Activated CD8-positive, alpha-beta memory T cell treated with anti-CD3 and anti-CD28 coated beads for 1 hour (primary cell): Measurements from ENCODE around the gene TMEM185B.

Experiments used
- DNase-seq, 2 donors: peaks; one replicate each; pipeline ENCODE4 v3.0.0-alpha.2; 2020; ENCODE audit warnings: low read depth in 1 of 2; ENCODE audit errors: extremely low read depth in 1 of 2

Gene TMEM185B

DNA sequence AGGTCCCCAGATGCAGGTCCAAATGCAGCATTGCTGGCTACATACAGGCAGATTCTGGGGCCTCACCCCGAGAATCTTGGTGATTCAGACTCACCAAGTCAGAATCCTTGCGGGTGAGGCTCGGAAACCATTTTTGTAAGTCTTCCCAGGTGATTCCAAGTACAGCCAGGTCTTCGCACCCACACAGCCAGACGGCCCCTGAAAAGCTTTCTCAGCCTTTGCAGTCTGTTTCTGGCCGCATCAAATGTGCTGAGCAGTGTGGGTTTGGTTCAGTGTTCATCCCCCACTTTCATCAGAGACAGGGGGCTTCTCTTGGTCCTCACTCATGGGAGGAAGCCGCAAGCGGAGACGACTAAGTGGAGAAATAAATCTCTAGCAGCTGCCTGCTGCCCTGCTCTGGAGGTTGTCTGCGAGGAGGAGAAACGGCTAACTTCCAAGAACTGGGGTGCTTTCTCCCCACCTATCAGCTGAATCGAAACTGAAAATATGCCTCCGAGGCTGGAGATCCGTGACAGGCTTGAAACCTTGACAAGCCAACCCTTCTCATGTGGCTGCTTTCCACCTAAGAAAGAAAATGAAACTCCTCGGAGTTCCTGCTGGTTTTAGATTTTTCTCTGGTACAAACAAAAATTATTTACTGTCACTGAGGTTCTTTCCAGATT lies 8.9 kb upstream of the TMEM185B start:
- no peak for DNase-seq

GRCh38 chr2:120231564-120231973 lies 8.4 kb upstream of the TMEM185B start:
- no peak for DNase-seq

GRCh38 chr2:120230515-120231471 lies 7.6 kb upstream of the TMEM185B start:
- no peak for DNase-seq

- DNase-seq = no peak
Measured at GRCh38 chr2:120229341-120229740, 6.1 kb upstream of the TMEM185B start.

GRCh38 chr2:120228503-120228902 lies 5.3 kb upstream of the TMEM185B start:
- DNase-seq = no peak

DNA sequence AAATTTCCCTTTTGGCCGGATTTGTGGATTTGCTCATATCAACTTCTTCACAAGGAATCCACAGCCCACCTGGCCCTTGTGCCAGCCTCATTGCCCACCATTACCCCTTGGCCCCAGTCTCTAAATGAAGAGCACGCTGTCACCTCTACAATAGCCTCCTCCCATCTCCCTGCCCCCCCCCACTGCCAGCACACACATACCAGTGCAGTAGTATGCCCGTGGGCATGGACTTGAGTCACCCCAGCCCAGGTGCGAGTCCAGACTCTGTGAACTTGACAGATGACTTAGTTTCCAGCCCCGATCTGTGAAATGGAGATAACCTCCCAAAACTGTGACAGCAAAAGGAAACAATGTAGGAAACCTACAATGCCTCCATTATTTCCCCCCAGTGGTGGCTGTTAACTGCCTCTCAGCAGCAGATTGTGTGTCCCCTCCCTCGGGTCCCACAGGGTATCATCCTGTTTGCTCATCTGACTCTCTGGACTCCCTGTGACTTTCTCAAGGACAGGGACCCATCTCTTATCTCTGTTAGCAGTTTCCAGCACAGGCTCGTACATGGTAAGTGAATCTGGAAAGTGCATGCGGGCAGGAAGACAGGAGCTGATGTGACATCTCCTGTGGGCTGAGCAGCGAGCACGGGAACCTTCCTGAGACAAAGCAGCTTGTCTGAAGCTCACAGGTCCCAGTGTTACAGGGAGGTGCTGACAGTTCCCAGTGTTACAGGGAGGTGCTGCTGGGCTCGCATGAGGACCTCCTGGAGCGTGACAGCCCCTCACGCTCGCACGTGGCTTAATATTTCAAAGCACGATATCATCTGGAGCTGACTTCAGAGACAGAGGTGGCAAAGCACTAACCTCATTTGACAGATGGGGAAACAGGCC lies 4.2 kb upstream of the TMEM185B start:
- no peak for DNase-seq

GRCh38 chr2:120226316-120226715 lies 3.1 kb upstream of the TMEM185B start:
- no peak for DNase-seq

- no peak for DNase-seq
Measured at GRCh38 chr2:120225549-120226065, 2.4 kb upstream of the TMEM185B start.

DNA sequence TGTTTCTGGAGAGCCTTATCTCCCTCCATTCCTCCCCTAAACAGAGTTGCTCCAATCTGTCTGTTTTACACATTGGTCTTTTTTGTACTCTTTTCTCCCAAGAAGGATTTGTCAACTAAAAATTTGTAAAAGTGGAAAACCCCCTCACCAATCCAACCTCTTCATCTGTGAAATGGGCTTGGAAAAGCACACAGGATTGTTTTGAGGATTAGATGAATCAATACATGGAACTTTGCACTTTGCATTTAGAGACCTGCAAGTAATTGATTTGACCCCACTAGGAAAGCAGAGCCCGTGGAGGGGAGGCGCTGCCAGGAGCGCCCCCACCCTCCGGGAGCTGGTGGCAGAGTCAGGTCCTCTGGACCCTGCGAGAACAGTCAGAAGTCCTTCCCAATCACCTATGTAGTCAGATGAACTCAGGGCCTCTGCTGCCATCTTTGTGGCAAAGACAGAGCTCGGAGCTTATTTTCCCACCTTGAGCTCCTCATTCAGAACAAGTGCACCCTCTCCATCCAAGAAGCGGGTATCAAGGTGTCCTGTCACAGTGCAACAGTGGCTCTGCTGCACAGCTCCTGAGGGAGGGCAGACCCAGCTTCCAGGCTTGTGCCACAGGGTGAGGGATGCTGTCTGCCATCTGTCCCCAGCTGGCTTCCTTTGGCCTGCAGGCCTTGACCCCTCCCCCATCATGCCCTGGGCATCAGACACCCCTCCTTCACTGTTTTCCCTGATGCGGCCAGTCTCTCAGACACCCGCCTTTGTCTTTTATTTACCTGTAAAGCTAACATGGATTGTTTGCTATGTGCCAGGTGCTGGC lies 1.7 kb upstream of the TMEM185B start:
- no peak for DNase-seq

DNA sequence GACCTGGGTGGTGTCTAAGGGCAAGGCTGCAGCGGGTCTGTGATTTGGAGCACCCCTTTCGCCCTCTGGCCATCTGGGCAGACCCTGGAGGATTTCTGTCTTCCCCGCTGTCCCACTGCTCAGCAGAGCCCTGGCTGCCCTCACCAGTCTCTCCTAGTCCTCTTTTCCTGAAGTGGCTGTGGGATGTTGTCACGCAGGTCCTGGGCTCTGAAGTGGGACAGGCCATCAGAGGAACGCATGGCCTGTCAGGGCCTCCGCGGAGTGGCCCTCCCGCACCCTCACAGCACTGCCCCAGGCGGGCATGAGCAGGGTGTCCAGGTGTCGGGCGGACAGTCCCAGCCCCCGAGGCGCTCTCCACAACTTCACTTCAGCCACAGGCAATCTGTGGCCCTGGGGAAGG lies 1.1 kb upstream of the TMEM185B start:
- no peak for DNase-seq

DNA sequence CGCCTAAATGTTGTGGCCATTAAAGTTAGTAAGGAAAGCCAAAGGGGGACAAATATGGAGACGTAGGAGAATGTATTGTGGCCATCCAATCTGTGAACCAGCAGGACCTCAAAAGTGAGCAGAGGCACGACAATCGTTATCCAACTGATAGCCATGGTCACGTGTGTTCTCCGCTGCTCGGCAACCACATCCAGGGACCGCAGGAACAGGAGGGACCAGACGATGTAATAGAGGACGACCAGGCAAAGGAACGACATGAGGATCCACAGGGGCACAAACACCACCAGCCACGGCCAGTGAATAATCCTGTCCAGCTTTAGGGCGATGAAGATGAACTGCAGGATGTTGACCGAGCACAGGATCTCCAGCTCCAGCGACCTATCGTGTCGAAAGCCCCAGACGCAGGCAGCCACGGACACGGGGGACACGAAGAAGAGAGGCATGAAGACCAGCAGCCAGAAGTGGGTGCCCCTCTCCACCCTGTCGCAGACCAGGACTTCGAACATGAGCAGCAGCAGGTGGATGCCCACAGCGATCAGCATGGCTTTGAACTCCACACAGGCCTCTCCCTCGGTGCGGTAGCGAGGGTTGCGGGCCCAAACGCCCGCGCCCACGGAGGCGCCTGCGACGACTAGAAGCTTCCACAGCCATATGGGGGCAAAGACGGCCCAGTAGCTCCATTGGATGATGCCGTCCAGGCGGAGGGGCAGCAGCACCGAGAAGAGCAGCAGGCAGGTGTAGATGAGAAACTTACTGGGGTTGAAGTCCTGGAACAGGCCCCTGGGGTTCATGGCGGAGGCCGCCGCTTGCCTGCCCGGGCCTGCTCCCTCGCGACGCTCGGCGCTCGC lies 790 bp downstream of the TMEM185B start:
- no peak for DNase-seq

DNA sequence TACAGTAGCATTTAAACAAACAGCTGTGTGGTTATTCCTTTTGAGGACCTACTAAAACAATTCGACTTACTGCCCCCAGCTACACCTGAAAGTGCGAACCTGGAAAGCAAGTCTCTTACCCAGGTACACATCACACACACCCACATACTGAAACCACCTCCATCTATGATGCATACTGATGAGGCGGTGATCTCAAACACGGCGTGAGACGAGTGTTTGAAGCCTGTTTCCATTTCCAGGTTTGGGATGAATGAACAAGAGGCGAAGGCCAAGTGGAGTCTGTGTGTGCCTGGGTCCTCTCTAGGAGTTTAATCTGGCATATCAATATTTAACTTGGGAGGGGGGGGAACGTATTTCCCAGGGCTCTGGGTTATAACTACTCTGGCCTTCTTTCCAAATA lies 1.6 kb downstream of the TMEM185B start:
- no peak for DNase-seq

DNA sequence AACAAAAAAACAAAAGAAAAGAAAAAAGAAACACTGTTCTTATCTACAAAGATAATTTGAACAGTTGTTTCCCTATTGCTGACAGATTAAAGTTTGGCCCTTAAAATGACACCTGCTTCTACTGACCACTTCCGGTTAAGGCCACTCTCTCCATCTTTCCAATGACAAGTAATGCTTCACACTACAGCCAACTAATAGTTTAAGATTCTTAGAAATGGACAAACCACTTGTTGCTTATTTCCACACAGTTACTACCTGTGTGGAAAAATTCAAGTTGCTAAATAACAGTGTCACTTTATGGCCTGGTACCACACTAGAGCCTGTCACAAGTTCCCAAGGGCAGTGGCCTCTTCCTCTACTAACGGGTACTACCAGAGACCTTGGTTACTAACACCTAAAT lies 2.4 kb downstream of the TMEM185B start:
- no peak for DNase-seq

DNA sequence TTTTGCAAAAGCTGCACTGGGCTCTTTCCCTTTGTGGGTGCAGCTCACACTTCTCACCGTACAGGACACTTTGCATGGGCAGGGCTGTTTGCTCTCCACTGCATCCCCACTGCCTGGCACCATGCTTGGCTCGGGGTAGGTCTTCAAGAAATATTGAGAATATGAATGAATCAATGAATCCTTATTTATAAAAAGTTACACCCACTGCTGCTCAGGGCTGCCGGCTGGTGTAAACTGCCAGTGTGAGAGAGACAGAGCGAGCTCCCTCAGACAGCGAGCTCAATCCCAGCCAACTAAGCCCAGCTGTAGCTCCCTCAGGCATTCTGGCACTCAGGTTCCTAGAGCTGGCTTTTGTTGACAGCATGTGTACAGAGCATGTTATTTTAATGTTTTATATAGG lies 3.4 kb downstream of the TMEM185B start:
- DNase-seq = no peak

GRCh38 chr2:120219291-120219690 lies 3.9 kb downstream of the TMEM185B start:
- DNase-seq = no peak

- no peak for DNase-seq
Measured at GRCh38 chr2:120218181-120218580, 5.0 kb downstream of the TMEM185B start.

- DNase-seq = no peak
Measured at GRCh38 chr2:120210270-120210693, 12.9 kb downstream of the TMEM185B start.

DNA sequence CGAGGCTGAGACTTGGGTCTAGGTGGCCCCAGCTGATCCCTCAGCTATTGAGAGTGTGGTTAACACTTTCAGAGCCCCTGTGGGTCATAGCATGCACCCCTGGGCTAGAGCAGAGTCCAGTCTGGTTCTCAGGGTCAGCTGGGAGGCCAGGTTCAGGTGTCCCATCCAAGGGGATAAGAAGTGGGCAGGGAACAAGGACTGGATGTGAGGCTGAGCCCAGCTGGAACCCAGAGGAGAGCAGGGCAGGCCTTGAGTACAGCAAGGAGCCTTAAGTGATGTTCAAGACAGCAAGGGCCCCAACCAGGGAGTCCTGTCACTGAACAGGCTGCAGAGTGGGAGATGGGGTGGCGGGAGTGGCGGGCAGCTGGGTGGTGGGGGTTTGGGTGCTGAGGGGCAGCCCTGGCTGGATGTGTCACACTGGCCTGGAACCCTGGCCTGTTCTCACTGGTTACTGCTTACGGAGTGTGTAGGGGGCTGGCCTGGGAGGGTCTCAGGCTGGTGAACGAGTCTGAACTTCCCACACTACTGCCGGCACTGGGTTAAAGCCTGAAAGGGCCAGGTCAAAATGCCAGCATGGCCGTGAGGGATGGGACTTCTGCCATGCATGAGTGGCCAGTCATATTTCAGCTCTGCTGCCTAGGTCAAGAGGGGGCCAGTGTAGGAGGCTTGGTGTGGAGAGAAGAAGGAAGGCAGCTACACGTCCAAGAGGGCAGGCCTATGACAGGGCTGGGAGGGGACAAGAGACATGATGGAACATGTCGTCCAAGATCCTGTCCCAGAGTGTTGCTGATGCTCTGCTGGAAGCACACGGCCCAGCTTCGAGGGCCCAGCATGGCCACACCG lies 13.6 kb downstream of the TMEM185B start:
- DNase-seq = no peak
